GM12864 (cell line): ENCODE data around the gene TNIP3.

Experiments
- DNase-seq: peaks from one replicate; pipeline ENCODE4 v3.0.0-alpha.2; 2011; ENCODE audit warnings: low read depth
- H3K4me3 ChIP-seq: 2 replicates; pipeline ENCODE4 v1.5.1; 2011; ENCODE audit warnings: mild to moderate bottlenecking, low read depth, low read length, control low read depth
- TF ChIP-seq, protein P1 (sequence below): IDR thresholded peaks from 2 replicates; pipeline ENCODE4 v1.5.1; 2011; ENCODE audit warnings: low read depth, mild to moderate bottlenecking, moderate library complexity, low read length, control low read depth, inconsistent platforms; ENCODE audit errors: missing control alignments

TNIP3 gene

DNA sequence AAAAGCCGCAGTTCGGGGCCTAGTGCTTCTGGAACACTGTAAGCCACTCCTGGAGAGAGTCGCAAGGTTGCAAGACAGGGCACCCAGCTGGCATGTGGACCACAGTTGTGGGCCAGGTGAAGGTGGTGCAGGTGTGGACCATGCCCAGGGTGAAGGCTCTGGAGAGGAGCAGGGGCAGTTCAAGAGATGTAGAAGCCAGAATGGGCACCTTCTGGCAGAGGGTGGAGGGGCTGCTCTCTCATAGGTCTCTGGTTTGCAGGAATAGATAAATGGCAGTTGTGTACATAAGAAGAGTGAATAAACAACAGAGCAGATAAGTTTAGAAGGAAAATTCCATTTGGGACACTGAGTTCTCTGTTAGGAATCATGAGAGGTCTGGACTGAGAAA, 38.6 kb downstream of the TNIP3 start:
- H3K4me3 ChIP-seq = no peak overlapping the region
- DNase-seq = no peak
- TF ChIP-seq, protein P1, sequence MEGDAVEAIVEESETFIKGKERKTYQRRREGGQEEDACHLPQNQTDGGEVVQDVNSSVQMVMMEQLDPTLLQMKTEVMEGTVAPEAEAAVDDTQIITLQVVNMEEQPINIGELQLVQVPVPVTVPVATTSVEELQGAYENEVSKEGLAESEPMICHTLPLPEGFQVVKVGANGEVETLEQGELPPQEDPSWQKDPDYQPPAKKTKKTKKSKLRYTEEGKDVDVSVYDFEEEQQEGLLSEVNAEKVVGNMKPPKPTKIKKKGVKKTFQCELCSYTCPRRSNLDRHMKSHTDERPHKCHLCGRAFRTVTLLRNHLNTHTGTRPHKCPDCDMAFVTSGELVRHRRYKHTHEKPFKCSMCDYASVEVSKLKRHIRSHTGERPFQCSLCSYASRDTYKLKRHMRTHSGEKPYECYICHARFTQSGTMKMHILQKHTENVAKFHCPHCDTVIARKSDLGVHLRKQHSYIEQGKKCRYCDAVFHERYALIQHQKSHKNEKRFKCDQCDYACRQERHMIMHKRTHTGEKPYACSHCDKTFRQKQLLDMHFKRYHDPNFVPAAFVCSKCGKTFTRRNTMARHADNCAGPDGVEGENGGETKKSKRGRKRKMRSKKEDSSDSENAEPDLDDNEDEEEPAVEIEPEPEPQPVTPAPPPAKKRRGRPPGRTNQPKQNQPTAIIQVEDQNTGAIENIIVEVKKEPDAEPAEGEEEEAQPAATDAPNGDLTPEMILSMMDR = no peak

DNA sequence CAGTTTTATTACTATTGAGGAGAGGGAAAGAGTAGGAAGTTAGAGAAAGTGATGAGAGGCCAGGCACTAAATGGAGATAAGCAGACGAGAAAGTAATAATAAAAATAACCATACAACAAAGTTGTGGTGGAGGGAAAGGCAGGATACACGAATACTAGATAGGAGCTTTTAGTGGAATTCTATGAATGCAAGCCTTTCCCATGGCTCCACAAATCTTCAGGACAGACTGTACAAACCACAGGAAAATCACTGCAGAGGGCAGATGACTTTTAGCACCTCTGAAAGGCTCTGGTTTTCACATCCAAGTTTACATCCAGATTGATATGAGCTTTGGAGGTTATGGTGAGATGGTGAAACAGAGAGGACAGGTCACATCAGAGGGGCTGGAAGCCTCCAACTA, 41.5 kb downstream of the TNIP3 start:
- no peak for DNase-seq
- TF ChIP-seq, protein P1 = no peak
- H3K4me3 ChIP-seq = no peak overlapping the region

DNA sequence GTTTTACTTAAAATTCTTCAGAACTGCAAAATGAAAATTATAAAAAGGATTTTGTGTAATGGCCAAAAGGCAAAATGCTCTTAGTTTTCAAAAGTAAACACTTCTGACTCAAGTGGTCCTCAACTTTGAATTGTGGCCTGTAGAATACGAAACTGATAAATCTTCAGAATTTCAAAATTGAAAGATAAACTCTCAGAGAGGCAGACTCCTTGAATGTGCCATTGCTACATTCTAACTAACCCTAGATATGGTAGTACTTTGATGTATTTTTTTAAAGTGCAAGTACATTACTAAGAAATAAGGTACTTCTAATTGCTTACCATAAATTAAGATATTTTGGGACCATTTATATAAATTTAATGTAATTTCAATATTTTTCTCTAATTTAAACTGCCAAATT, 44.4 kb downstream of the TNIP3 start:
- DNase-seq = no peak
- TF ChIP-seq, protein P1 = no peak

DNA sequence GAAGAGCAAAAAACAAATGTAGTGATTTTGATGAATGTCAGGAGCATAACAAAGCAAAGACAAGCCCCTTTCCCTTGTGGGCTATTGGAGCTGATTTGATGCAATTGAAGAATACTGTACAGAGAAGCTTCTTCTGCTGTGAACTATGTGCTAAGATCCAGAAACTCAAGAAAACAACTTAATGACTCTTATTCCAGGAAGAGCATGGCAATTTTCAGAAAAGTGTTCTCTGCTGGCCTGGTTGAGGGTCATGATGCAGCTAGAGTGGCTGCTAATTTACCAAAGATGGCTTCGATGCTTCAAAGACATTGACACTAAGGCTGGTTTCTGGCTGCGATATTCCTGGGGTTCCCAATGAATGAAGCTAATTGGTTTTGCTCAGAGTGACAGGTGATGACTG, 45.8 kb downstream of the TNIP3 start:
- no peak overlapping the region for H3K4me3 ChIP-seq
- TF ChIP-seq, protein P1 = no peak
- DNase-seq = no peak

More for the DNA sequence above, 44.4 kb downstream of the TNIP3 start:
- no peak overlapping the region for H3K4me3 ChIP-seq

DNA sequence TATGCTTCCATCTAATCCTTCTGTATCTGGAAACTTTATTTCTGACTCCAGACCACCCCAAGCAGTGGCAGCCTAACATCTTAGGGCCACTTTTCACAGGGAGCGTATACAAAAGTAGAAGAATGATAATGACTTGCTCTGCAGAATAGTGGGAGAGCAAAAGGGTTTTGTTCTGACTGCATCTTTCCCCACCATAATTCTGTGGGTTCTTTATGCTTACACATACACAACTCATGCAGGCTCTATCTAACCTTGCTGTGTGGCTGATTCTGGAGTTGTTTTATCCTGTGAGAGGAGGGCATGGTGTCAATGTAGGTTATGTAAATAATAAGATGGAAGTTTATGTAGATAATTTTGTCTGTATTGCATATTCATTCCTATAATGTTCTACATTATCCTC, 49.4 kb downstream of the TNIP3 start:
- TF ChIP-seq, protein P1 = no peak
- H3K4me3 ChIP-seq = no peak overlapping the region
- DNase-seq = no peak

DNA sequence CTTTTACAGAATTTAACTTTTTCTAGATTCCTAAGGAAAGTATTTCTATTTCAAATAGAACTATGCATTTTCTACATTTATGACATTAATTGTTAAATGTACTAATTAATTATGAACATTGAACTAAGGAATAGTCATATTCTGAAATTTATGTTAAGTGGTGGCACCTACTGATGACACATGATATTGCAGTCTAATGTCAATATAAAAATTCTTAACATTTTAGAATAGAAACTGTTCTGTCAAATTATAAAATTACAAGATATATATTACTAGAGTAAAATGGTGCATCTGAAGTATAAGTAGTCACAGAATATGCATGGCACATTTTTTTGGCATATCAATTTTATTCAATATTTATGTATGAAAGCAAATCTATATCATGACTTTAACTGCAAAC, 51.6 kb downstream of the TNIP3 start:
- no peak for DNase-seq
- TF ChIP-seq, protein P1 = peak; percentile 22
- H3K4me3 ChIP-seq = no peak overlapping the region

DNA sequence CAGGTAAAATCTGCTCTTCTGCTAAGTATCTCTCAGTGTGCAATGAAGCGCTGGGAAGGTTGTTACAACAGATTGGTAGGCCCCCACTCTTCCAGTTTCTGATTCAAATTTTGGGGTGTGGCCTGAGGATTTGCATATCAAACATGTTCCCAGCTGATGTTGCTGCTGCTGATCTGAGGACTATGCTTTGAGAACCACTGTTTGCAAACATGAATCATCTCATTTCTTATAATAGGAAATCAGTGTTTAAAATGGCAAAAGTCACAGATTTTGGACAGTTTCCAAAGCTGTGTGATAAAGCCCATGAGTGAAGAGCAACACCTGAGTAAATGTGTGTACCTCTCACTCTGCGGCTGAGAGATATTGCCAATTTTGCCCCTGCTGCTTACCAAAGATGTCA, 55.6 kb downstream of the TNIP3 start:
- no peak overlapping the region for H3K4me3 ChIP-seq
- TF ChIP-seq, protein P1 = no peak
- DNase-seq = no peak
